Fibroblast of lung (primary cell): ENCODE measurements around the gene USP13. TPM values are rescaled to one million over a fixed set of nuclear protein-coding genes. Genes with fewer than 3 reads are reported as not detected.
A peak's percentile ranks its signal among the peaks of the same experiment; 100 is the strongest.

ENCODE experiments used
- DNase-seq, 2 donors: peaks; one replicate each; pipeline versions ENCODE4 v3.0.0 to v3.0.0-alpha.2; 2010; ENCODE audit warnings: low read depth in 2 of 2
- H2AFZ ChIP-seq: 2 replicates; pipeline ENCODE4 v1.5.1; 2012; ENCODE audit warnings: low read length, control low read depth, inconsistent platforms
- H3K27ac ChIP-seq: 2 replicates; pipeline ENCODE4 v1.5.1; 2011; ENCODE audit warnings: low read length, control low read depth; ENCODE audit not compliant: insufficient read depth
- H3K27me3 ChIP-seq: 2 replicates; pipeline ENCODE4 v1.5.1; 2011; ENCODE audit warnings: mild to moderate bottlenecking, low read length; ENCODE audit not compliant: control insufficient read depth, insufficient read depth
- H3K36me3 ChIP-seq: 2 replicates; pipeline ENCODE4 v1.5.1; 2011; ENCODE audit warnings: low read length; ENCODE audit not compliant: control insufficient read depth, insufficient read depth
- H3K4me1 ChIP-seq: 2 replicates; pipeline ENCODE4 v1.5.1; 2011; ENCODE audit warnings: low read length; ENCODE audit not compliant: control insufficient read depth, insufficient read depth; ENCODE audit errors: extremely low read depth
- H3K4me2 ChIP-seq: 2 replicates; pipeline ENCODE4 v1.5.1; 2011; ENCODE audit warnings: low read length, control low read depth; ENCODE audit not compliant: insufficient read depth; ENCODE audit errors: extremely low read depth
- H3K4me3 ChIP-seq, 4 experiments: fragments of 200-600 bp in 1 of 4; sonication (generic) in 1 of 4; replicated peaks in 1 of 4; 2 replicates each; pipeline ENCODE4 v1.5.1; 2011 to 2016; ENCODE audit warnings: low read length in 4 of 4, low read depth in 3 of 4, mild to moderate bottlenecking in 3 of 4, control low read depth in 2 of 4, inconsistent platforms in 1 of 4, mixed read lengths in 1 of 4; ENCODE audit not compliant: insufficient read depth in 1 of 4; ENCODE audit errors: control extremely low read depth in 1 of 4
- H3K79me2 ChIP-seq: 2 replicates; pipeline ENCODE4 v1.5.1; 2012; ENCODE audit warnings: mild to moderate bottlenecking, low read length, inconsistent platforms; ENCODE audit not compliant: control insufficient read depth, insufficient read depth
- H3K9ac ChIP-seq: 2 replicates; pipeline ENCODE4 v1.5.1; 2011; ENCODE audit warnings: mild to moderate bottlenecking, low read length, control low read depth; ENCODE audit not compliant: insufficient read depth
- H3K9me3 ChIP-seq: 2 replicates; pipeline ENCODE4 v1.5.1; 2012; ENCODE audit warnings: low read depth, low read length; ENCODE audit not compliant: control insufficient read depth, insufficient read depth
- H4K20me1 ChIP-seq: 2 replicates; pipeline ENCODE4 v1.5.1; 2011; ENCODE audit warnings: low read length; ENCODE audit not compliant: control insufficient read depth, insufficient read depth; ENCODE audit errors: extremely low read depth
- CTCF ChIP-seq, 2 donors: IDR thresholded peaks in 1 of 2; conservative IDR thresholded peaks in 1 of 2; 1 replicate in 1 of 2; 2 replicates in 1 of 2; pipeline ENCODE4 v1.5.1; 2011 to 2012; ENCODE audit warnings: low read length in 2 of 2, control low read depth in 1 of 2, inconsistent platforms in 1 of 2, low read depth in 1 of 2, mild to moderate bottlenecking in 1 of 2
- EZH2 ChIP-seq: IDR thresholded peaks from 2 replicates; pipeline ENCODE4 v1.5.1; 2012; ENCODE audit warnings: low read length, control low read depth, mild to moderate bottlenecking; ENCODE audit errors: missing control alignments
- polyA plus RNA-seq, 2 donors: library from polyadenylated mRNA; depleted of rRNA in 1 of 2; stranded (reverse) in 1 of 2; unstranded in 1 of 2; fragments of >200 nt; gene quantifications; 2 replicates each; pipeline ENCODE4 v1.2.1, GENCODE V29; 2011 to 2012; ENCODE audit warnings: missing spikeins in 1 of 2
- total RNA-seq: library from RNA; depleted of rRNA; stranded (reverse); fragments of >200 nt; gene quantifications from 2 replicates; pipeline ENCODE4 v1.2.1, GENCODE V29; 2014

The USP13 gene
- total and polyA plus RNA-seq, 2 donors (not counting 1 experiment from before 2014, with no cell fraction given), result 11.7 to 15.7 TPM

GRCh38 chr3:179765396-179765795 is 112.6 kb downstream of the USP13 start:
- Histone ChIP-seq H3K36me3 (no peaks in the 10 kb centered on the region), H3K27me3 (no peaks in the 10 kb centered on the region), H3K27ac (no peak overlapping the region), H3K4me3 (no peak overlapping the region), H3K4me2 (no peak overlapping the region), H2AFZ (no peak overlapping the region), H4K20me1 (no peaks in the 10 kb centered on the region), H3K9ac (no peak overlapping the region), H3K4me1 (no peaks in the 10 kb centered on the region), H3K79me2 (no peaks in the 10 kb centered on the region), H3K9me3 (no peaks in the 10 kb centered on the region)
- DNase-seq, result no peak
- TF ChIP-seq EZH2 (no peak), CTCF (conservative IDR thresholded peaks at IDR 0.05 in 1 of 2, IDR thresholded peaks at IDR 0.05 in 1 of 2; ENCODE audit: low read depth in 1 of 2, low read length in 2 of 2) (no peak)

GRCh38 chr3:179766416-179767133 is 113.7 kb downstream of the USP13 start:
- Histone ChIP-seq H3K4me3 (no peak overlapping the region), H3K36me3 (no peaks in the 10 kb centered on the region), H3K27ac (no peak overlapping the region), H2AFZ (no peak overlapping the region), H3K27me3 (no peaks in the 10 kb centered on the region), H4K20me1 (no peaks in the 10 kb centered on the region), H3K9ac (no peak overlapping the region), H3K4me1 (no peaks in the 10 kb centered on the region), H3K79me2 (no peaks in the 10 kb centered on the region), H3K4me2 (no peak overlapping the region), H3K9me3 (no peaks in the 10 kb centered on the region)
- TF ChIP-seq EZH2 (no peak), CTCF (conservative IDR thresholded peaks at IDR 0.05 in 1 of 2, IDR thresholded peaks at IDR 0.05 in 1 of 2; ENCODE audit: low read depth in 1 of 2, low read length in 2 of 2) (no peak)
- DNase-seq, result no peak

GRCh38 chr3:179768080-179768479 is 115.2 kb downstream of the USP13 start:
- Histone ChIP-seq H3K9me3 (no peaks in the 10 kb centered on the region), H3K4me2 (no peak overlapping the region), H3K9ac (no peak overlapping the region), H3K79me2 (no peaks in the 10 kb centered on the region), H3K4me1 (no peaks in the 10 kb centered on the region), H3K27me3 (no peaks in the 10 kb centered on the region), H3K36me3 (no peaks in the 10 kb centered on the region), H4K20me1 (no peaks in the 10 kb centered on the region), H3K27ac (no peak overlapping the region), H3K4me3 (no peak overlapping the region), H2AFZ (no peak overlapping the region)
- TF ChIP-seq CTCF (conservative IDR thresholded peaks at IDR 0.05 in 1 of 2, IDR thresholded peaks at IDR 0.05 in 1 of 2; ENCODE audit: low read depth in 1 of 2, low read length in 2 of 2), result peak; percentile 63 to 76
- no peak for TF ChIP-seq EZH2
- DNase-seq, result peak; percentile 73 to 75
